Cerebellar cortex (tissue), 1 donor: ENCODE measurements around the gene ZEB2.

Experiments used
- DNase-seq: peaks from one replicate; pipeline ENCODE4 v3.0.0-alpha.2; 2015; ENCODE audit warnings: low spot score

Gene ZEB2

GRCh38 chr2:144421606-144422510, 98.1 kb downstream of the ZEB2 start:
- DNase-seq, result no peak

GRCh38 chr2:144419218-144419617, 100.7 kb downstream of the ZEB2 start:
- DNase-seq, result no peak

- no peak for DNase-seq
Measured at GRCh38 chr2:144415386-144415785, 104.5 kb downstream of the ZEB2 start.

- no peak for DNase-seq
Measured at GRCh38 chr2:144414324-144414845, 105.5 kb downstream of the ZEB2 start.

- no peak for DNase-seq
Measured at GRCh38 chr2:144412709-144413108, 107.2 kb downstream of the ZEB2 start.

GRCh38 chr2:144411473-144411872, 108.4 kb downstream of the ZEB2 start:
- no peak for DNase-seq

- no peak for DNase-seq
Measured at GRCh38 chr2:144409241-144409640, 110.7 kb downstream of the ZEB2 start.

GRCh38 chr2:144407262-144407661, 112.7 kb downstream of the ZEB2 start:
- no peak for DNase-seq

- DNase-seq, result no peak
Measured at GRCh38 chr2:144405982-144406788, 113.7 kb downstream of the ZEB2 start.

GRCh38 chr2:144405321-144405720, 114.6 kb downstream of the ZEB2 start:
- DNase-seq, result no peak

- DNase-seq, result no peak
Measured at GRCh38 chr2:144404586-144405314, 115.2 kb downstream of the ZEB2 start.

- DNase-seq, result no peak
Measured at GRCh38 chr2:144403933-144404332, 116.0 kb downstream of the ZEB2 start.

GRCh38 chr2:144402251-144402650, 117.7 kb downstream of the ZEB2 start:
- DNase-seq, result no peak

GRCh38 chr2:144401036-144401435, 118.9 kb downstream of the ZEB2 start:
- no peak for DNase-seq

- no peak for DNase-seq
Measured at GRCh38 chr2:144396318-144396717, 123.6 kb downstream of the ZEB2 start.

- DNase-seq, result no peak
Measured at GRCh38 chr2:144390424-144391020, 129.4 kb downstream of the ZEB2 start.

- DNase-seq, result no peak
Measured at GRCh38 chr2:144389930-144390311, 130.0 kb downstream of the ZEB2 start.

- no peak for DNase-seq
Measured at GRCh38 chr2:144389151-144389929, 130.6 kb downstream of the ZEB2 start.

GRCh38 chr2:144385381-144385780, 134.5 kb downstream of the ZEB2 start:
- DNase-seq, result no peak

GRCh38 chr2:144383571-144384100, 136.3 kb downstream of the ZEB2 start:
- no peak for DNase-seq

- no peak for DNase-seq
Measured at GRCh38 chr2:144382849-144383248, 137.1 kb downstream of the ZEB2 start.
